Measurements from ENCODE around the gene RPGRIP1.
"Not testable (repeated sequence)": the region's sequence is repeated elsewhere in the genome, so short reads cannot be mapped to it uniquely, and the experiment has no call there.

RPGRIP1 gene

DNA sequence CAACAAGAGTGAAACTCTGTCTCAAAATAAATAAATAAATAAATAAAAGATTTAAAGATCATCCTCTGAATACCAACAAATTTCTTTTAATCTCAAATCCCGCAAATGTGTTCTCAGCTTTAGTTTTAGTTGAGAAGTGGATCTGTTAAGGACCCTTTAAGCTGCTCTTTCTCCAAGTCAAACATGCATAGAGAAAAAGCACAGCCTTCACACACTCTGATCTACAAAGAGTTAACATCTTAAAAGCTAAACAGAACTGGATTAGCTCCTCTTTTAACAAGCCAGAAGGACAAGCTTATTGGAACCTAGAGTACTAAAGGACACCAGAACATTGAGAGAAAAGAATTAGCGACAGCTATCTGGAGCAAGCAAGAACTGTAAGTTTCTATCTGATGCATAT, at the start of gene RPGRIP1:
TSS of gene RPGRIP1 (plus strand) at position 301 of the 400 bp plus-strand sequence. CDS start 7,894 bp downstream, outside the sequence.
- DNase-seq (ENCODE audit: low read depth in 4 of 4, low spot score in 1 of 4) = no peak

DNA sequence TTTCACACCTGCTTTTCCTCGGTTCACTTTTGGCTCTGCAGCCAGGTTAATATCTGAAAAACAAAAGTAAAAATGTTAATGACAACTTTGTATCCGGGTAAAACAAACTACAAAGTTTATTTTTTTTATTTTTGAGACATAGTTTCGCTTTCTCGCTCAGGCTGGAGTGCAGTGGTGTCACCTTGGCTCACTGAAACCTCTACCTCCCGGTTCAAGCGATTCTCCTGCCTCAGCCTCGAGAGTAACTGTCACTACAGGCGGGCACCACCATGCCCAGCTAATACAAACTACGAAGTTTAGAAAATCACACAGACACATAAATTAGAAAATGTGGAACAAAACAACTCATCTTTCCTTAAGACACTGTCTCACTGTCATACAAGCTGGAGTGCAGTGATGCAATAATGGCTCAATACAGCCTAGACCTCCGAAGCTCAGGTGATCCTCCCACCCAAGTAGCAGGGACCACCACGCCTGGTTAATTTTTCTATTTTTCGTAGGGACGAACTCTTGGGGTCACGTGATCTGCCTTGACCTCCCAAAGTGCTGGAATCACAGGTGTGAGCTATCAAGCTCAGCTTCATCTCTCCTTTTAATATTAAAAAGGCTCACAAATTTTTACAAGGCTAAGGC, 48.7 kb upstream of the RPGRIP1 start:
- no peak for DNase-seq (ENCODE audit: low read depth in 4 of 4, low spot score in 1 of 4)

DNA sequence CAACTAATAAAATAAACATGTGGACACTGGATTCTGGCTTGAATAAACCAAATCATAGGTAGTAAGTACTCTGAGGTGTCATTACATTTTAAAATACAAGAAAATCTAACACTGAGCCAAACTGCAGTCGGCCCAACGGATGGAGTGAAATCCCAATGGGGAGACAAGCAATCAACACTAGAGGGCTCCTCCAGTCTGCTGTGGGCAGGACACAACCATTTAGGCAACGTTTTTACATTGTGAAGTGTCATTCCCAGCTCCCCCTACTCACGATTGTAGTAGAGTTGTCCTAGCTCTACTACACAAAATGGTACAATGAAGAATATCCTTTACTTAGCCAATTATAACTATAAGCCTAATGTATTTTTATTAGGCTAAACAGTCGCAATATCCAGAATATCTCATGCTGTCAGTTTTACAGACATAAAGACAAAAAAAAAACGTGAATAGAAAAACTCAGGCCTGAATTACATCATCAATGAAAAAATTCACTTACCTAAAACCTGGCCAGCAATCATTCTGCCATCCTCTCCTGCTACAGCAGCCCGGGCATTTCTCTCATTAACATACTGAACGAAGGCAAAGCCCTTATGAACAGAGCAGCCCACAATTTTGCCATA, 46.3 kb upstream of the RPGRIP1 start:
- DNase-seq (ENCODE audit: low read depth in 4 of 4, low spot score in 1 of 4) = no peak

DNA sequence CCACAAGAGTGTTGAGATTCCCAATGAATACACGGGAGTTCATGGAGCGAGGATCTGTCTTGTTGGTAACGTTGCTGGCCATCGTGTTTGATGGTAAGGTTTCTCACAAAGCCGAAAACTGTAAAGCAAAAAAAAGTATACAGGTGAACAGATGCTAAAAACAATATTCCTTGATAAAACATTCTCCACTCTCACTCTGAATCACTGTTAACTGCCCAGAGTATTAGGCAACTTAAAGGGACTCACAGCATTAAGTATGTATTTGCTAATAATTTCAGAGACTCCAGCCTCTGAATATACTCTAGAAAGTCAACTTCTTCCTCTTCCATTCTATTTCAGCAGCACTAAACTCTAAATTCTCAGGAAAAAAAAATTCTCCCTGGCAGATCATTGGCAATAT, 45.8 kb upstream of the RPGRIP1 start:
- DNase-seq (ENCODE audit: low read depth in 4 of 4, low spot score in 1 of 4) = no peak

DNA sequence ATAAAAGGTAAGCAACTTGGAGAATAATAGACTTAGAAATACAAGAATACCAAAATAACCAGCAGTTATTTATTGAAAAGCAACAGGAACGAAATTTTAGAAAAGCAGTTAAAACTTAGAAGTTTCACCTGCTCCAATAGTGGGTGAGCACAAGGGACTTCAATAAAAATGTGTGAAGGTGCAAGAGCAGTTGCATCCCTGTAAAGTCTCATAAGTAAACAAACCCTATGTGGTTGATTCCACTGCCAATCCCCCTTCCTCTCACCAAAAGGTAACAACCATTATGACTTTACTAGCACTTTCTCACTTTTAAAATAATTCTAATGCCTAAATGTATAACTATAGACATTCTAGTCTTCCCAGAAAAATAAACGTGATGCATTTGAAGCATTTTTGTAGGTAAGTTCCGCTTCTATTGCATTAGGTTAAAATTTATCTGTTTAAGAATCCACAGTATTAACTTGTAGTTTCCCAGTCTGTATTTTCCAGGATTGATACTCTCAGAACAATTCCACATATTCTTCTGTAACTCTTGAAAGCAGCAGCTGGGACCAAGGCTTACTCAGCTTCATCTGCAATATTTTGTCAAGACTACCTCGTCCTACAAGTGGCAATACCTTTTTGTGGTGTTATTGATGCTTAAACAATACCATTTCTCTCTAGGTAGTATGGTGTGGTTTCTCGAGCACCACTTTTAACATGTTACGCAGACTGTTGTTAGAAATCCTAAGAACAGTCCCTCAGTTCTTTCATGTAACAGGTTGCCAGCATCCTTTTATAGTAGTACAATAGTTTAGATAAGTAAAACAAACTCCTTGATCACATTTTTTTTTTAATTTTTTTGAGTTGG, 42.7 kb upstream of the RPGRIP1 start:
- DNase-seq (ENCODE audit: low read depth in 4 of 4, low spot score in 1 of 4) = no peak

DNA sequence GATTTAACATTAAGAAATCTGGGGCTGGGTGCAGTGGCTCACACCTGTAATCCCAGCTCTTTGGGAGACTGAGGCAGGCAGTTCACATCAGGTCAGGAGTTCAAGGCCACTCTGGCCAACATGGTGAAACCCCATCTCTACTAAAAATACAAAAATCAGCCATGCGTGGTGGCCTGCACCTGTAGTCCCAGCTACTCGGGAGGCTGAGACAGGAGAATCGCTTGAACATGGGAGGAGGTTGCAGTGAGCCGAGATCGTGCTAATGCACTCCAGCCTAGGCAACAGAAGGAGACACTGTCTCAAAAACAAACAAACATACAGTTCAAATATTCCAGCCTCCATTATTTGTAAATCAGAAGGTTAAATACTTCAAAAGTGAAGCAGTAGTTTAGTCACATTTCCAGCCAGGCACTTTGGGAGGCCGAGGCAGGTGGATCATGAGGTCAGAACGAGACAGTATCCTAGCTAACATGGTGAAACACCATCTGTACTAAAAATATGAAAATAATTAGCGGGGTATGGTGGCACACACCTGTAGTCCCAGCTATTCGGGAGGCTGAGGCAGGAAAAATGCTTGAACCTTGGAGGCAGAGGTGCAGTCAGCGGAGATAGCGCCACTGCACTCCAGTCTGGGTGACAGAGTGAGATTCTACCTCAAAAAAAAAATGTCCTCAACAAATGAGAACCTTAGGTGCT, 40.9 kb upstream of the RPGRIP1 start:
- no peak for DNase-seq (ENCODE audit: low read depth in 4 of 4, low spot score in 1 of 4)

DNA sequence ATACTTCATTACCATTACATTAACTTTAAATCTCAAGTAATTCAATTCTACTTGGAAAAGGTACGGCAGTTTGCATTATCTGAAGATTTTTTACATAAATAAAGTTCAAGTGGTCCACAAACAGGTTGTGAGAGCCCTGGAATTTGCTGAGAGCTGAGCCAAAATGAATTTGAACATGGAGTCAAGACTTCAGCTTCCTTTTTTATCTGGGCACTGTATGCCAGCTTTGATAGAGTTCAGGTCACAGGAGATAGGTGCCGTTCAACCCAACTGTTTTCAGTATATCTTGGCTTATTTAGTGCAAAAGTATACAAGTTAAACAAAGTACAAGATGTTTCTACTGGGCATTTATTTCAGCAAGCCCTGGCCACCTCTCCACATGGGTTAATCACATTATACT, 39.5 kb upstream of the RPGRIP1 start:
- no peak for DNase-seq (ENCODE audit: low read depth in 4 of 4, low spot score in 1 of 4)

DNA sequence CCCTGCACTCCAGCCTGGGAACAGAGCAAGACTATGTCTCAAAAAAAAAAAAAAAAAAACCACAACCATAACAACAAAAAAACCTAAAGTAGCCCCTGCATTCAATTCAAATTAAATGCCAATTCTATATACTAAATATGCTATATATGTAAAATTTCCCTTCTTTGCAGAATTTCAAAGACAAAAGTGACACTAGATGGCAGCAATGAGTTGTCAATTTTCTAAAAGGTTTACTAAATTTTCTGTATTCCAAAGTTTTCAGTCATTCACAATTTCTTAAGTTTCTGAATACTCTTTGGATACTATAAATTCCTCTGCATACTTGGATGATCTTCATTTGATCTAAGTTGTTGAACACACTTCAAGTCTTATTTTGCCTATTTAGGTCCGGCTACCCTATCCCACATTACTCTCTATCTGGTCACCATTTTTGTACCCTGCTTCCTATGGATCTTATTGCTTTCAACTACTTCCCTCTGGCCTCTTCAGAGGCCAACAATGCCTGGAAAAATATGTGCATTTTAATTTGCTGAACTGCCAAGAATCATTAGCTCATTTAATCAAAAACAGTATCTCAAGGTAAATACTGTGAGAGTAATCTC, 38.6 kb upstream of the RPGRIP1 start:
- DNase-seq (ENCODE audit: low read depth in 4 of 4, low spot score in 1 of 4) = no peak

DNA sequence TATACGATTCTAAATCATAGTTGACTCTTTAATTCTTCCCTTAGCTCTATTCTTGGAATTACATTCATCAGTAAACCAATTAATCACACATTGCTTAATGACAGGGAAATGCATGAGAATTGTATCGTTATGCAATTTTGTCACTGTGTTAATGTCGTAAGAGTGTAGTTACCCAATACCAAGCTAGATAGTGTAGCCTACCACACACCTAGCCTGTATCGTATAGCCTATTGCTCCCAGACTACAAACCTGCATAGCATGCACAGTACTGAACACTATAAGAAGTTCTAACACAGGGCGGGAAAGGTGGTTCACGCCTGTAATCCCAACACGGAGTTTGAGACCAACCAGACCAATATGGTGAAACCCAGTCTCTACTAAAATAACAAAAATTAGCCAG, 35.3 kb upstream of the RPGRIP1 start:
- no peak for DNase-seq (ENCODE audit: low read depth in 4 of 4, low spot score in 1 of 4)

DNA sequence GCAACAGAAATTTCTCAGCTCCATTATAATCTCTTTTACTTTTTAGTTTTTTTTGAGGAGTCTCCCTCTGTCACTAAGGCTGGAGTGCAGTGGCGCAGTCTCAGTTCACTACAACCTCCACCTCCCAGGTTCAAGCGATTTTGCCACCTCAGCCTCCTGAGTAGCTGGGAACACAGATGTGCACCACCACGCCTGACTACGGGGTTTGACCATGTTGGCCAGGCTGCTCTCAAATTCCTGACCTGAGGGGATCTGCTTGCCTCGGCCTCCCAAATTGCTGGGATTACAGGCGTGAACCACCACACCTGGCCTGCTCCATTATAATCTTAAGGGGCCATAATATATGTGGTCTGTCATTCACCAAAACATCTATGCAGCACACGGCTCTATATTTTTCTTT, 34.1 kb upstream of the RPGRIP1 start:
- no peak for DNase-seq (ENCODE audit: low read depth in 4 of 4, low spot score in 1 of 4)

DNA sequence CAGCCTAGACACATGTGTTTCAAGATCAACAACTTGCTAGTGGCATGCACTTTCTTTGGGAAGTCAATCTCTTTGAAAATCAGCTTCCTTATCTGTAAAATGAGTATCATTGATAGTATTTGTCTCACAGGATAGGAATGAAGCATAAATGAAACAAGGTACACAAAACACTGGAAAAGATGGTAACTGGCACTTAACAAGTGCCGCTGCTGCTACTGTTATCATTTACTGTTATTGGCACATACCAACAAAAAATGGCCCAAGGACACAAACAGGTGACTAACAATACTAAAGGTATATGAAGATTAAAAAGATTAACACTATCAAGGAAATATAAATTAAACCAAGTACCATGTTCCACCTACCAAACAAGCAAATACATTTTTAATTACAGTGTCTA, 31.5 kb upstream of the RPGRIP1 start:
- no peak for DNase-seq (ENCODE audit: low read depth in 4 of 4, low spot score in 1 of 4)

DNA sequence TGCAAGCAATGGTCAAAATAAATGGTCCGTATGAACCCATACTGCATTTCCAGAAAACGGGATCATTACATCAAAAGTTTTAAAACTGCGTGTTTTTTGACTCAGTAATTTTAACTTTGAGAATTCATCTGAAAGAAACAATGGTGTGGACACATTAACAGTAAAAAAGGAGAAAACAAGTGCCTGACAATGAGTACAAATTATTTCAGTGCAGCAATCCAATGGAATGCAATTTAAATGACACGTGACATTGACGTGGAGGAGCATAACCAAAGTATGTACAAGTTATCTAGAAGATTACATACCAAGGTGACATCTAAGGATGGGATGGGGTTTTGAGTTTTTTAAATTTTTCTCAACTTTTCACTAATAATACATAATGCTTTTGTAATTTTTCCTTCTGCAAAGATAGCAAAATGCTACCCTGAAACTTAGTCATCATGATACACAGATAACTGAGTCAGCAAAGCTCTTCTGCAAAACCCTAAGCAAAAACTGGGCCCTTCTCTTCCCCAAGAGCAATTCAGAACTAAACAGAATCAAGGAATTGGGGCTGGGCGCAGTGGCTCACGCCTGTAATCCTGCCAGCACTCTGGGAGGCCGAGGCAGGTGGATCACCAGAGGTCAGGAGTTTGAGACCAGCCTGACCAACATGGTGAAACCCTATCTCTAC, 31.0 kb upstream of the RPGRIP1 start:
- no peak for DNase-seq (ENCODE audit: low read depth in 4 of 4, low spot score in 1 of 4)

DNA sequence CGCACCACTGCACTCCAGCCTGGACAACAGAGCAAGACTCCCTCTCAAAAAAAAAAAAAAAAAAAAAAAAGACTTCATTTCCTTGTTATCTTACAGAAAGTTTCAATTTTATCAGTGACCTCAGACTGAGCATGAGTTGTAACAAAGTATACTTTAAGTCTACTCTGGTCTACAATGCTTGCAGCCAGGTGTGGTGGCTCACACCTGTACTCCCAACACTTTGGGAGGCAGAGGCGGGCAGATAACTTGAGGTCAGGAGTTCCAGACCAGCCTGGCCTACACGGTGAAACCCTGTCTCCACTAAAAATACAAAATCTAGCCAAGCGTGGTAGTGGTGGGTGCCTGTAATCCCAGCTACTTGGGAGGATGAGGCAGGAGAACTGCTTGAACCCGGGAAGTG, 28.7 kb upstream of the RPGRIP1 start:
- DNase-seq (ENCODE audit: low read depth in 4 of 4, low spot score in 1 of 4) = no peak

DNA sequence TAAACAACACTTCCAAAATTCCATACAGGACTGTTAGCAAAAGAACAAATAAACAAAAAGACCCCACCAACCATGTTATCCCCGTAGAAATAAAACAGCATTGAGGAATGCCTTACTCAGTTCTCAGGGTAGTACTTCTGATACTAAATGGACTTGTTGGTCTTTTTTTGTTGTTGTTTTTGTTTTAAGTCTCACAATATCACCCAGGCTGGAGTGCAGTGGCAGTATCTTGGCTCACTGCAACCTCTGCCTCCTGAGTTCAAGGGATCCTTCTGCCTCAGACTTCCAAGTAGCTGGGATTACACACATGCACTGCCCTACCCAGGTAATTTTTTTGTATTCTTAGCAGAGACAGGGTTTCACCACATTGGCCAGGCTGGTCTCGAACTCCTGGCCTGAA, 27.7 kb upstream of the RPGRIP1 start:
- no peak for DNase-seq (ENCODE audit: low read depth in 4 of 4, low spot score in 1 of 4)

DNA sequence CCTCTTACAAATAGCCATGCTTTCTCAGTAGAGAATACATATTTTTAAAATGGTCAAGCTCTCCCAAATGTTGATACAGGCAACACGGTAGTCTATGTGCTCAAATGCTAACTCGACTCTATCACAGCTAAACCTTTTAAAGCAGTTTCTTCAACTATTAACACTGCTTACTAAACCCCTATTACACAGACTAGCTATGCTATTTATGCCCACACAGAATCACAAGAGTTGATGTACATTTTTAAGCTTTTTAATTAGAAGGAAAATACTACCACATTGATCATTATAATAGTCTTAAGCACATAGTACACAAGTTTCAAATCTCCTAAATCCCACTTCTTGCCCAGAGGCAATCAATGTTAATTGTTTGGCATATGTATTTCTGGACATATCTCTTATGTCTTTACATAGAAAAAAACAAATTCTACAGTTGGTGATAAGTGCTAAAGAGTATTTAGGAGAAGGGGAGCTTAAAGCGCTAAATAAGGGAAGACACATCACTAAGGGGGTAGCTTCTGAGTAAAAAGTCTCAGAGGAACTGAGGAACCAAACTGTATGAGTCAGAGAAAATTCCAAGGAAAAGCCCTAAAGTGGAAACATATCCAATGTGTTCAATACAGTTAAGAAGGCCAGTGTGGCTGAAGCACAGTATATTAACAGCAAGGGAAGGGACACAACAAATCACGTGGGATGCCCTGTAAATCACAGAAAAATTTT, 24.3 kb upstream of the RPGRIP1 start:
- DNase-seq (ENCODE audit: low read depth in 4 of 4, low spot score in 1 of 4) = no peak

DNA sequence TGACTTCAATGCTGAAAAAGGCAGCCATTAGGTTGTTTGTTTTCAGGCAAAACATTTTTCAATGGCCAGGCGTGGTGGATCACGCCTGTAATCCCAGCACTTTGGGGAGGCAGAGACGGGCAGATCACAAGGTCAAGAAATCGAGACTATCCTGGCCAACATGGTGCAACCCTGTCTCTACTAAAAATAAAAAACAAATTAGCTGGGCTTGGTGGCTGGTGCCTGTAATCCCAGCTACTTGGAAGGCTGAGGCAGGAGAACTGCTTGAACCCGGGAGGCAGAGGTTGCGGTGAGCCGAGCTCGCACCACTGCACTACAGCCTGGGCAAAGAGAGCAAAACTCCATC, 23.8 kb upstream of the RPGRIP1 start:
- not testable (repeated sequence) for DNase-seq (ENCODE audit: low read depth in 4 of 4, low spot score in 1 of 4)

DNA sequence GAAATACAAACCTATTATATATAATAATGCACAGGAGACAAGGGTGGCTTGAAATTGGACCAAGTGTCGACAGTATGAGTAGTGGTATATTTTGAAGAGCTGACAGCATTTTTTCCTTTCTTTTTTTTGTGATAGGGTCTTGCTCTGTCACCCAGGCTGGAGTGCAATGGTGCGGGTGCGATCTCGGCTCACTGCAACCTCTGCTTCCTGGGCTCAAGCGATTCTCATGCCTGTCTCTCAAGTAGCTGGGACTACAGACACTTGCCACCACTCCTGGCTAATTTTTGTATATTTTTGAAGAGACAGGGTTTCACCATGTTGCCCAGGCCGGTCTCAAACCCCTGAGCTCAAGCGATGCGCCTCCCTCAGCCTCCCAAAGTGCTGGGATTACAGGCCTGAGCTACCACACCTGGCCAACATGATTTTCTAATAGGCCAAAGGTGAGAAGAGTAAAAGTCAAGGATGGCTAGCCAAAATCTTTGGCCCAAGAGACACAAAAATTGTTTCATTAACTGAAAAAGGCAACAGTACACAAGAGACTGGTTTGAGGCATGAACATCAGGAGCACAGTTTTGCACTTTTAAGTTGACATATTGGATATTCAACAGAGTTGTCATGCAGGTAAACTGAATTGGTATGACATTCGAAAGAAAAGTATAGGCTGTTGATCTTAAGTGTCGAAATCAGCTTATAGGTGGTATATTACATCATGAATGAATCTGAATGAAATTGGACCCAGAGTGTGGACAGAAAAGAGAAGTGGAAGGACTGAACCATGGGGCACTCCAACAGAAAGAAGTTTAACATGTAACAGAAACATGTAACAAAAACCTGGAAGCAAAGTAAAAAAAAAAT, 23.1 kb upstream of the RPGRIP1 start:
- no peak for DNase-seq (ENCODE audit: low read depth in 4 of 4, low spot score in 1 of 4)

DNA sequence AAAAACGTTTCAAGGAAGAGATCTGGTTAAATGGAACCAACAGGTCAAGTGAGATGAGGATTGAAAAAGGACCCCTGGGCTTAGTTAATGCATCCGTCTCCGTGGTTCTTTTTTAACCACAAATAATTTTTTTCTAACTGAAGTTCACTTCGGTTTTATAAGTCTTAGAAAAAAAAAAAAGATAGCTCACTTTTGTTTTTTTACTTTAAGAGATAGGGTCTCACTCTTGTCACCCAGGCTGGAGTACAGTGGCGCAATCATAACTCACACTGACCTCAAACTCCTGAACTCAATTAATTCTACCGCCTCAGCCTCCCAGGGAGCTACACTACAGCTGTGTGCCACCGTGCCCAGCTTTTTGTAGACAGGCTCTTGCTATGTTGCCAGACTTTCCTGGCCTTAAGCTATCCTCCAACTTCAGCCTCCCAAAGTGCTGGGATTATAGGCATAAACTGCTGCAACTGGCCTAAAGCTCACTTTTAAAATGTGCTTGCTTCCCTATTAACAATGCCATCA, 22.4 kb upstream of the RPGRIP1 start:
- no peak for DNase-seq (ENCODE audit: low read depth in 4 of 4, low spot score in 1 of 4)
